HG03342 (cell line): Measurements from ENCODE around the gene MTUS2.
"Not testable (repeated sequence)": the region's sequence is repeated elsewhere in the genome, so short reads cannot be mapped to it uniquely, and the experiment has no call there.

Source experiments
- ATAC-seq: cut with Tn5 transposase; IDR thresholded peaks from one replicate; pipeline ENCODE4 v1.9.1; 2021; ENCODE audit warnings: mild to moderate bottlenecking, moderate library complexity; ENCODE audit not compliant: unreplicated experiment

MTUS2 gene

DNA sequence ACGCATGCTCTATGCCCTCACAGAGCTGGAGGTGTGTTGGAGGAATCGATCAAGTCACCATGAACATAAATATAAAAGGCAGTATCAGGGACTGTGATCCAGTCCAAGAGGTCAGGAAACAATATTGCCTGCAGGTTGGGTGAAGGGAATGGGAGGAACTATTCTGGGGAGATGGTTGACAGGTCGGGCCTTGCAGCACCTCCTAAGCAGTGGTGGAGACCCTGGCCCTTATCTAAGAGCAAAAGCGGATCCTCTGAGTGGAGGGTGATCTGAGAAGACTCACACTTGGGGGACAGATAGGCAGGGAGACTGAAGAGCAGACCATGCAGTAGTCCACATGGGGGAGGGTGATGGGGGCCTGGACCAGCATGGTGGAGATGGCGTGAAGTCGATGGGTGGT, 561.9 kb downstream of the MTUS2 start:
- no peak for ATAC-seq

DNA sequence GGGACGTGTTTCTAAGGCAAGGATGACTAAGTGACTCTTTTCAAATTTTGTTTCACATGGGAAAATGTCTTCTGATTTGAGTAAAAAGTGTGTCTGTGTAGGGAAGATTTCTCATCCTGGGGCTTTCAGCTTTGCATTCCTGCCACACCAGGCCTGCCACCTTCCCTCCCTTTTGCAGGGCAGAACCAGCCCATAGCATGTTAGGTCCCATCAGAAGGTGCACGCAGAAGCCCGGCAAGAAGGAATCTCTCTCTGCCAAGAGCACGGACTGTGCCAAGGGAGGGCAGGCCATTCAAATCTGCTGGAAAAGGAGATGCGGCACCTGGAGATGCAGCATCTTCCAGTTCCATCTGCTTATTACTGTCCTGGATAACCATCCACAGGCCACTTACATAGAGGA, 563.3 kb downstream of the MTUS2 start:
- no peak for ATAC-seq

DNA sequence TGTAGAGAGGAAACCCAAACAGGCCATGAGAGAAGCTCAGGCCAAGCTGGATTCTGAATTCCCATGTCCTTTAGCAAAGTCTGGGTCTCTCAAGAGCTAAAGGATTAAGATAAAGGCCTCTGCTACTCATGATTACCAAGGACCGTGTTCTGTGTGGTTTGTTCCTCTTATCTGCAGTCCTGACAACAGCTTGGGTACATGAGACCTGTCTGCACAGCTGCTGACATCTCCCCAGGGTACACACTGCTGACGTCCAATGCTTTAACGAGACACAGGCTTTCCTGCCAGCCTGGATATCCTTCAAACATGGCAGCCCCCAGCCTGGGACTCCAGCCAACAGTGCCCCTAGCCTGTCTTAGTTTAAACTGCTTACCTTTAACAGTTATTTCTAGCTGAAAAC, 564.3 kb downstream of the MTUS2 start:
- ATAC-seq, result no peak

DNA sequence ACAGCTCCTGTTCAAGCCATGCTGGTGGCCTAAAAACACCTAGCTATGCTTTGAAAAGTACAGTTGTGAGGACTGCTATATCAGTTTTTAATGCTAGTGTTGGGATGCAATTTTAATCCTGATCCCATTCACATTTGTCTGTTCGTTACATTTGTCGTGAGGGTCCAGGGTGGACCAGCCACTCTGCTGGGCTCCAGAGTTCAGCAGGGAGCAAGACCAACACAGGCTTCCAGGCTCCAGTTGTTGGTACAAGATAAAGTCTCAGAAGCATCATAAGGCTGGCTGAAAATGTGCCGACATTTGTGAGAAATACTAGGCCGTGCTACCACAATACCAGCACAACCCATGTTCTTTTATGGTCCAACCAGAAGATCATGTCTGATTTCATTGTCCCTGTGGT, 564.7 kb downstream of the MTUS2 start:
- no peak for ATAC-seq

DNA sequence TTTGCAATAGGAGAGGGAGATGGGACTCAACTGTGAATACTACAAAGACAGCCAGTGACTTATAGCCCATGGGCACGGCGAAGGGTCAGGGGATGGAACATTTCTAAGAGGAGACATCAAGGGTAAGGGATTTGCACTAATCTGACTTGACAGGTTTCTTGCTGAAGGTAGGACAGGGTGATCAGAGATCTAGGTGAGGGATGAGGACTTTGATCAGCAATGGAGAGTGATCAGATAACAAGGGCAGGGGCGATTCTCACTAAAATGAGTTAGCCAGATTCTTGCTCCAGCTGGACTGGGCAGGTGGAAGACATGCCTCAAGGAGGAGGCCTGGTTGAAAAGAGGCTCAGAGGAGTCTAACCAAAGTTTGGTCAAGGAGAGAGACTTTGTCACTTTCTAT, 566.1 kb downstream of the MTUS2 start:
- no peak for ATAC-seq

DNA sequence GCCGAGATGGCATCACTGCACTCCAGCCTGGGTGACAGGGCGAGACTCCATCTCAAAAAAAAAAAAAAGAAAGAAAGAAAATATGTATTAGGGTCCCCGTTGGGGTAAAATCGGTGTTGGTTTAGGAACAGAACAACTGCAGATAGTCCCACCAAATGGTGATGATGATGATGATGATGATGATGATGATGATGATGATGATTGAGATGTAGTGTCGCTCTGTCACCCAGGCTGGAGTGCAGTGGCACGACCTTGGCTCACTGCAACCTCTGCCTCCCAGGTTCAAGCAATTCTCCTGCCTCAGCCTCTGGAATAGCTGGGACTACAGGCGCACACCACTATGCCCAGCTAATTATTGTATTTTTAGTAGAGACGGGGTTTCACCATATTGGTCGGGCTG, 570.5 kb downstream of the MTUS2 start:
- ATAC-seq, result not testable (repeated sequence)

DNA sequence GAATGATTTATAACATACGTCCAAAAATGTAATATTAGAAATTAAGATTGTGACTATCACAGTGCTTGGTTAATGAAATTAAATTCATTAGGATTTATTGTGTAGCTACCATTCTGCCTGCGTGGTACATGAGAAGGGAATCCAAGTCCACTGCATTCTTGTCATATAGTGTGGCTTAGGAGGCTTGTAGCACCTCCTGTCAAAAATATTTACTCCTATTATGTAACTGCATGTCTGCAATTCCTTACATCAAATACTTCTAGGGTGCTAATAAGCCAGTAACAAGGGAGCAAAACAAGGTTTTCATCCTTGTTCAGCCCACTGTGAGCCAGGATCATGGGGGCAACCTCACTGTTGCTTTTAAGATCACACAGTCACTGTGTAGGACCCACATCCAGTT, 576.3 kb downstream of the MTUS2 start:
- ATAC-seq, result no peak

DNA sequence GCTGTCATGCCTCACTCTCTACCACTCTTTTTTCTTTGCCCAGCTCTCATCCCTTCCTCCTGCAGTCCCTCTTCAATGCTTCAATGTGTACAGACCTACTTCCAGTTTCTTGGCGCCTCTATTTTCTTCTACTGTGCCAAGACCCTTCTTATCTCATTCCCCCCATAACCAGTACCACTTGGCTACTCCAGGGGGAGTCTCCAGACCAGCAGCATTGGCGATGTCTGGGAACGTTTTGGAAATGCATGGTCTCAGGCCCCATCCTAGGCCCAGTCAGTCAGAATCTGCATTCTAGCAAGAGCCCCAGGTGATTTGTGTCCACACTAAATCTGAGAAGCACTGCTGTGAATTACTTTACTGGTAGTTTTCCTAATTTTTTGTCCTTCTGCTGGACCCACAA, 577.1 kb downstream of the MTUS2 start:
- no peak for ATAC-seq

DNA sequence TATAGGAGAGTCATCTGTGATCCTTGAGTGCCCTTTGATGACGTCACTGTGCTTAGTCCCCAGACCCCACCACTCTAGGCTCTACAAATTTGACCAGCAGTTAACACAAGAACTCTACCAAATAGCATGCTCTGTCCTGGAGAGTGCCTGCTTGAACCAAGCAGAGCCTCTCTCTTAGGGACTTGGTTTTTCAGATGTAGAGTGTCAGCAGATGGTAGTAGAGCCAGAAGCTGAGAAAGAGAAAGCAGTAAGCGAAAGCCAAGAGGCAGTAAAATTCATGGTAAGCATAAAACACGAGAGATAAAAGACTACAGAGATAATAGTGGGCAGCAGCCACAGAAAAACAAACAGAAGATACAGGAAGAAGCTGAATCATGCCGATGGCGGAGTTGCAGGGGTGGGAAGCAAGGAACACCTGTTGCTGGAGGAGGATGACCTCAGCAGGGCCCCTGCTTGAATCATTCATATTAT, 582.1 kb downstream of the MTUS2 start:
- ATAC-seq, result no peak

DNA sequence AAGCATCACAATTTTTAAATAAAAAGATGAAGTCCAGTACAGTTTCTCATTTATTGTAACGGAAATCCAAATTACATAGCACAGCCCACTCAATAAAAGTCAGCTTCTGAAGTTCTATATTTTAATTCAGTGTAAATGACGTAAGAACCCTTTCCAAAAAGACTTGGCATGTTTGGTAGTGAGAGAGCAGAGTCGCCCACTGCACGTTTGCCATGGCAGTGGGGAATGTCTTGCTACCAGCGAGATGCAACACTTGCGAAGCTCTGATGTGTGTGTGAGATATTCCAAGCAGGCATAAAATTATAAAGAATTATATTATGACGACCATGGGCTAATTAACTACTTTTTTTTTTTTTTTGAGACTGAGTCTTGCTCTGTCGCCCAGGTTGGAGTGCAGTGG, 585.3 kb downstream of the MTUS2 start:
- no peak for ATAC-seq

DNA sequence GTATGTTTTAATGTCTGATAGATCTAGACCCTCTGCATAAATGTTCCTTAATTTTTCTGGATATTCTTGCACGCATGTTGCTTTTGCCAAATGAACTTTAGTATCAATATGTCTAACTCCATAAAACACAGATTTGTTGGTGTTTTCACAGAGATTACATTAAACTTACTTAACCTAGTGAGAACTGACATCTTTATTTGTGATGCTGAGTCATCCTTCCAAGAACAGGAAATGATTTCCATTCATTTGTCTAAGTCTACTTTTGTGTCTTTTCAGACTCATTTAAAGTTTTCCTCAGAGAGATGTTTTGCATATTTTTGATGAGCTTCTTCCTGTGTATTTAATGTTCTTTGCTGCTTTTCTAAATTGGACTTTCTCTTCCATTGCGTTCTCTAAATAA, 591.3 kb downstream of the MTUS2 start:
- ATAC-seq, result no peak

DNA sequence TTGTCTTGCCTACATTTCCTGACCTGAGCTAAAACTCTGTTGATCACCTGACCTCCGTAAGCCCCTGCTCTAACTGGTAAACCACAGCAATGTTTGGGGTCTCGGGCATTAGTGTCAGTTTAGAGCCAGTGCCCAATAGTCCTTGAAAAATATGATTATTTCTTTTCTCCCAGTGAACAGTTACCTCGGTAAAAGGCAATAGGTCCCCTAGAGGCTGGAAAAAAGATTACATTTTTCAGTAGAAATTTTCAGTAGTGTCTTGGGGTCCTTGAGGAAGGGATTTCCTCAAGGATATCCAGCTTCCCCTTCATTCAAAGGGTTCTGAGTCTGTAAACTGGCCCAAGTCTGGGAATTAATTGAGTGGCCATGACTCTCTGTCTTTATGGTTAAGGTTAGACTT, 597.9 kb downstream of the MTUS2 start:
- ATAC-seq, result no peak

DNA sequence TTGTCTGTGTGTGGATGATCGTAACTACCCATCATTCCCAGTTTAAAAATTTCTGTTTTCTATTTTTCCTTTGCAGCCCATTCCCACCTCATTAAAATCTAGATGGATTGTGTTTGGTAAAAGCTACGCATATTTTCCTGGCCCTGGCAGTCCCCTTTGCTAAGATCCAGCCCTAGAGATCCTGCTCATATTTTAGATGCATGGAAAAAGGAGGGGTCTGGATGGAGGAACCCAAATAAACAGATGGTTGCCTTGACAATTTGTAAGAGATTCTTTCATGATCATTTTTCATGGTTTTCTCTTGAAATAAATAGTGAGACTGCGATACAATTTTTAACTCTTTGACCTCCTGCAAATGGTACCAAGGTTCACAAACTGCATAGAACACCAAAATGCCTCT, 601.0 kb downstream of the MTUS2 start:
- no peak for ATAC-seq

DNA sequence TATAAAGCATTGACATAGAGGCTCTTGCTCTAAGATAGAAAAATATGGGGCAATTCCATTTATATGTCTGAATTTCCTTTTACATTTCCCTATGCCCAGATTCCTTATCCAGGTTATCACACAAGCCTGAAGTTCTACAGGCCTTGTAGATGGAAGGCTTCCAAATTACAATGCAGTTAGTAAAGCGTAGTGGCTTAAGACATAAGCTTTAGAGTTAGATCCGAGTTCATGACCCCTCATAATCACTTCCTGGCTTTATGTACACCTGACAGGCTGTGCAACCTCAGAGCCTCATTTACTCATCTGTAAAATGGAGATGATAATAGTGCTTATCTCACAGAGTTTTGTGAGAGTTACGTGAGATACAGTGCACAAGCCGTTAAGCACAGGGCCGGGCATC, 601.9 kb downstream of the MTUS2 start:
- no peak for ATAC-seq

DNA sequence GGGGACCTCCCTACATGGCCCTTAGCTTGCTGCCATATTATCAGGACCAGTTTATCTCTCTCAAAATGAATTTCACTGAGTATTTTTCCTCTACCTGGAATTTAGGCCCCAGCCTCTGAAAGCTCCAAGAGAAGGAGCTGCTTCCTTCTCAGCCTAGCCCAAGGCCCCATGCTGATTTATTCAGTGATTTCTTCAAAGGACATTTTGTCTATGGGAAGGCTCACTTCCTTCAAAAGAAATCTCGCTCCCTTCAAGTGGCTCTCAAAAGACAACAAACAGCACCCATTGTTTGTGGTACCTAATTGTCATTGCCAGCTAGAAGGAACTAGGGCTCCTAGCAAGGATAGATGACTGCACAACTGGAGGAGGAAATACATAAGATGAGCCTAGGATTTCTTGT, 602.9 kb downstream of the MTUS2 start:
- no peak for ATAC-seq

DNA sequence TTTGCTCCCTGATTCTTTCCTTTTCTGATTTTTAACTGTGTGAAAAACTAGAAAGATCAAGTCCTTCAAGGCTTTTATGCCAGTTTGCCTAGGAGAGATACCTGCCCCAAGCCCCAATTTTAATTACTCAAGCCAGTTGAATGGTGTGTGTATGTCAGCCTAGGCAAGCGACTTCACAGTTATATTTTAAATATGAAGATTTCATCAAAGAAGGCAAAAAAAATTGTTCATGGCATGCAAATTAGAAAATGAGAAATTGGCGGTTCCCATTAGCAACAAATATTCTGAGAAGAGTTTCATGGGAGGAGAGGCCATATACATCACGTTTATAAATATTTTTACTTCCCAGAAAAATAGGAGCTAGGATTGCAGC, 607.8 kb downstream of the MTUS2 start:
- no peak for ATAC-seq

DNA sequence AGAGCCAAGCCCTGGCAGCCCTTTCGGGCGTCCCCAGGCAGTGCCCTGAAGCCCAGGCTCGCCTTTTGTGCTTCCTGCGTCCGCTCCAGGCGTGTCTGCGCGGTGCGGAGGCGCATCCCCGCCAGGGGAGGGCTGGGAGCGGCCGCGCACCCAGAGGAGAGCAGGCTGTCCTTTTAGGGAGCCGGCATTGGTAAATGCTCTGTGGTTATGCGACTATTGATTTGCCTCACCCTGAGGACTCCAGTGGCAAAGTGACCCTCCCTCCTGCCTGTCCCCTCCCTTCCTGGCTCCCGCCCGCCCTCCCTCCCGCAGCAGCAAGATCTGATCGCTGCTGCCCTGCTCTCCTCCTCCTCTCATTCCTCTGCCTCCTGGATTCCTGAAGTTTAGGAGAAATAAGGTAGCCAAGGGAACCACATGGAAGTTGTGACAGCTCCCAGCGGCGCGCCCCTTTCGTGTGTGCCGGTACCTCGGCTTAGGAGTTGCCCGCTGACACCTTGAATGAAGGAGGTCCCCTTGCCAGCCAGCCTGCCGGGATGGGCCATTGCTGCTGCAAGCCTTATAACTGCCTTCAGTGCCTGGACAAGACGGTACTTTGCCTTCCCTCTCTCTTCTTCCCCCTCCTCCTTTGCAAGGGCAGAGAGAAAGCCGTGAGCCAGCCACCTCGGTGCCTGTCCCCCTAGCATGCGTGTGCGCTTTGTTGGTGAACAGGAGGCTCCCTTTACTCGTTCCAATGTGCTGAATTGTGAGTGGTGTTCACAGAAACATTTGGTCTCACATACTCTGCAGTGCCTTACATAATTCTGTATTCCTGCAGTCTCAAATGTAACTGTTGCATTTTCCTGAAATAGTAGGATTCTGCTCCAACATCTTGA, 608.4 kb downstream of the MTUS2 start:
- ATAC-seq, result no peak

DNA sequence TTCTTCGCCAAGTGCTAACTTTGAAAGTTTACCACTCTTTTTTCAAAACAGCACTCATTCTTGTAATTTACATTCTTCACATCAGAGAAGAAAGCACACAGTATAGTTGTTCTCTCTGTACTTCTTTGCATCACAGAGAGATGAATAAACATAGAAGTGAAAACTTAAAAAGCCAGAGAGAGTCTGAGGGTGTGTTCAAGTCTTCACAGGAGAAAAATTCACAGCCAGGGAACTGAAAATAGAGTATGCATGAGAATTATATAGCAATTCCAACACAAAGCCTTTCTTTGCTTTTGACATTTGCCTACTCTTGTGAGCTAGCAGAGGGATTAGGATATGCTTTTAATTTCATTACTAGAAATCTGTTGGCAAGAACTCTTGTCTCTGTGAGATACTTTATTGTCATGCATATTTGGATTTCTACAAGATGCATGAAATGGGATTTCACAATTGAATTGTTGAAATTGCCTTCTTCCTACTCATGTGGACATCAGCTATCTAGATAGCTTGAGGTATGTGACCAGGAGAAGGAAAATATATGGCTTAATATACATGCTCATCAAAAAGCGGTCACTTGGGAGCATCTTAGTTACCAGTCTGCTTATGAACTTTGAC, 609.3 kb downstream of the MTUS2 start:
- ATAC-seq, result no peak

DNA sequence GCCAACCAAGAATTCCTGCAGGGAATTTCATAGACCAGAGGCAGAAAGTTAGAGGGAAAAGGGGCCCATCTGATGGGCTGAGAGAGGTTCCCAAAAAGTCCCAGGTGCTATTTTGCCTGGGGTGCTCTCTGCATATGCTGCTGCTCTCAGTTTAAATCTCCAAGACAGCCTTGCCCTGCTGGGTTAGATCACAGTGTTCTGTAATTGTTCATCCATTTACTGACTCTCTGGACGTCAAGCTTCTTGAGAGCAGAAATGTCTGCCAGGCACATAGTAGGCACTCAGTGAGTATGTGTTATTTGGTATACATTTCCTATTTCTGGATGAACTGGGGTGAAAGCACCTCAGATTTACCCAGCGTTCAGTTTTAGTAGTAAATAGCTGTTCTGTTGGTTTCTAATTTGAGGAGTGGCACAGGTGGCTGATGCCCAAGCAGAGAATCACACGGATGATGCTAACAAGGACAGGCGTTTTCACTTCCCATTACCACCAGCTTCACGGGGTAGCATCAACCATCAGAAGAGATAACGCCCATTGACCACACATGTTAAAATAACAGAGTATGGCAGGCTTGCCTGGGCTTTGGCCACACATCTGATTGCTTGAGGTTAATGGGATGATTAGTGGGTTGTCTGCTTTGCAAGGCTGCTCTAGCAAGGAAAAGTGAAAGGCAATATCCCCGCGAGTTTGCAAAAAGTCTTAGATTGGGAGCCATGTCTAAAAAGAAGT, 614.2 kb downstream of the MTUS2 start:
- ATAC-seq, result no peak

DNA sequence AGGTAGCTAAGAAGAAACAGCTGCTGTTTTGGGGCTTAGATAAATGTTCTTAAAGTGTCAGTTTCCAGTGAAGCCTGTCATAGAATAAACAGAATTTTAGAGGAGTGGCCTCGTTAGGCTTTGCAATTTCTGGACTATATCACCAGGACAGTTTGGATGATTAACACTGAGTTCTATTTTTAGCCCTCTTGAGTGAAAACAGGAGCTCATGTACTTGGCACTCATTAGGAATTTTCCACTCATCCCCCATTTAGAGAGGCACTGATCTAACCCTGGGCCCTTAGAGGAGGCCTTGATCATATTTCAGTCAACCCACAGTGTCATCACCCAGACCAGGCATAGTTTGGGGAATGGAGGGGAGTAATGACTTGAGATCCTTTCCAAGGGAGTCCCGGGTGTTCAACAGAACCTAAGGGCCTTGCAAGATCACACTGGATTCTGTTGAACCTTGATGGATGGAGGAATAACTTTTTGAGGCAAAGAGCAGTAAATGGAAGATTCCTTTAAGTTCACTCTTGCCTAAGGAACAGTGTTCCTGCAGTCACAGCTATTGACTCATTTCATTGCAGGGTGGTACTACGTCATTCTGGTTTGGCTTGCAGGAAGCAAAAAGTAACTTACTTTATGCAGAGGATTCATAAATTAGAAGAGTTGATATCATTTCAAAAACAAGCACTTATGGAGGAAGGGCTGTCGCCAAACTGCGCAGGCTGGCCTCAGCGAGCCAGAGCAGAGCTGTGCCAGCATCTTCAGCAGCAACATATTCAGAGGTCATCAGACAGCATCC, 615.2 kb downstream of the MTUS2 start:
- ATAC-seq, result no peak

DNA sequence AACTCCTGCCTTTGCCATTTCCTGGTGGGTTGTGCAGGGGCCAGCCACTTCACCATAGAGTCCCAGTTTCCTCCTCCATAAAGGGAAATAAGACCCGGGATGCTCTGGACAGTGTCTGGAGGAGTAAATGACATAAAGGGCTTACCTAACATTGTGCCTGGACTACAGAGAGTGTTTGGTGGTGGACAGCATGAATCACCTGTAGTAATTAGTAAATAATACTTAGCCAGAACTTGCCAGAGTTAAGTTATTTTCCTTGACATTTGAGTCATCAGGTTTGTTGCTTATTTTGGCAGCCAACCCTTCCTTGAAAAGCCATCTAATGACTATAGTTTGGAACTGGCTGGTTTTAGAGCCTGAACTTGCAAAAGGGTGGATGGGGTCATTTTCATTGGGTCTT, 616.2 kb downstream of the MTUS2 start:
- ATAC-seq, result no peak
